ENCODE results near the gene DLK2. TPM values are rescaled to one million over a fixed set of nuclear protein-coding genes. Genes with fewer than 3 reads are reported as not detected.

DLK2 gene
- total and polyA plus RNA-seq, 2 experiments from 2014 or later = 0.21 to 0.47 TPM

DNA sequence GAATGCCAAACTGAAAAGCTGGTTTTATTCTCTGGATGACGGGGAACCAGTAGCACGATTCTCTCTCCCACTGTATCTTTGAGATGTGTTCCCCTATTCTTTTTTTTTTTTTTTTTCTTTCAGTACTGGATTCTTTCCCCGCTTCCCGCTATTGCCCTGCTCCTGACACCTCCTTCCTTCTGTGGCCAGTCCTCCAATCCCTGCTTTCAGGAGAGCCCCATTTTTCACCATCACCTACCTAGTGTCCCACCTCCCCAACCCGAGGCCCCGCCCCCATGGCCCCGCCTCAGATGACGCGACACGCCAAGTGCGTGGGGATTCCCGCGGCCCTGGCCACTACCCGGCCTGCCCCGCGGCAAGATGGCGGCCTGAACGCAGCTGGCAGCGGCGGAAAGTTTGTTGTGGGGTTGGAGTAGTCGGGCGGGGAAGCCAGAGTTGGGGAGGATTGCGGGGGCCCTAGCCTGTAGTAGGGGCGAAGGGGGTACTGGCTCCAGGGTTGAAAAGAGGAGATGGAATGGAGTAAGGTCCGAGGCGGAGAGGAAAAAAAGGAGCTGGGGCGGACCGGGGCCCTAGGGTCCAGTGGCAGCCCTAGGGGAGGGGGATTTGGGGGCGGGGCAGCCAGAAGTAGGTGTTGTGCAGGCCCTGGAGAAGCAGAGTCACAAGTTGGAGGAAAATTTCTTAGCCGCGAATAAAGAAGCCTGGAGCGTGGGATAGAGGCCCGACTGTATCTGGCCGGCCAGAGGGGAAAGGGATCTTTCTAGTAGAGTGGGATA, 22.1 kb upstream of the DLK2 start, which contains the start of gene TJAP1:
Gene TJAP1 (plus strand): TSS at position 336 of the 773 bp plus-strand sequence. CDS start 21,432 bp downstream, outside the sequence.
- no peaks in the 10 kb centered on the region for H3K36me3 ChIP-seq (ENCODE audit: insufficient read depth)
- ATAC-seq = peak; percentile 96
- H2AFZ ChIP-seq = peak within 1 kb of the TSS; percentile 85; the same call in 1 of the 2 replicates
- no peaks in the 10 kb centered on the region for H3K27me3 ChIP-seq (ENCODE audit: insufficient read depth)
- no peaks in the 10 kb centered on the region for H3F3A ChIP-seq (replicated peaks; ENCODE audit: low read depth)
- peaks cover 7% of the 10 kb centered on the region for H3K27me3 Mint-ChIP-seq (ENCODE audit: insufficient read depth, low read depth, poor library complexity)
- H4K20me1 ChIP-seq (replicated peaks; ENCODE audit: insufficient read depth) = no peaks in the 10 kb centered on the region; the same call in 1 of the 2 replicates
- DNase-seq (ENCODE audit: low spot score) = peak; percentile 97
- no peaks in the 10 kb centered on the region; the same call in 2 of the 3 replicates for H3K36me3 Mint-ChIP-seq (ENCODE audit: low read depth)
- peaks cover 47% of the 10 kb centered on the region for H3K79me2 ChIP-seq (replicated peaks; ENCODE audit: insufficient read depth)
- TF ChIP-seq ZNF331 (CRISPR knock-in tag; IDR thresholded peaks at IDR 0.05; ENCODE audit: low read depth) = no peak
- no peak for TF ChIP-seq JUNB (IDR thresholded peaks at IDR 0.05; ENCODE audit: unreplicated experiment)
- TF ChIP-seq ZNF114 (CRISPR knock-in tag; IDR thresholded peaks at IDR 0.05) = no peak
- TF ChIP-seq ZNF462 (CRISPR knock-in tag; IDR thresholded peaks at IDR 0.05) = no peak
- TF ChIP-seq EZH2phosphoT487 (IDR thresholded peaks at IDR 0.05; ENCODE audit: unreplicated experiment) = no peak
- TF ChIP-seq, protein P1, sequence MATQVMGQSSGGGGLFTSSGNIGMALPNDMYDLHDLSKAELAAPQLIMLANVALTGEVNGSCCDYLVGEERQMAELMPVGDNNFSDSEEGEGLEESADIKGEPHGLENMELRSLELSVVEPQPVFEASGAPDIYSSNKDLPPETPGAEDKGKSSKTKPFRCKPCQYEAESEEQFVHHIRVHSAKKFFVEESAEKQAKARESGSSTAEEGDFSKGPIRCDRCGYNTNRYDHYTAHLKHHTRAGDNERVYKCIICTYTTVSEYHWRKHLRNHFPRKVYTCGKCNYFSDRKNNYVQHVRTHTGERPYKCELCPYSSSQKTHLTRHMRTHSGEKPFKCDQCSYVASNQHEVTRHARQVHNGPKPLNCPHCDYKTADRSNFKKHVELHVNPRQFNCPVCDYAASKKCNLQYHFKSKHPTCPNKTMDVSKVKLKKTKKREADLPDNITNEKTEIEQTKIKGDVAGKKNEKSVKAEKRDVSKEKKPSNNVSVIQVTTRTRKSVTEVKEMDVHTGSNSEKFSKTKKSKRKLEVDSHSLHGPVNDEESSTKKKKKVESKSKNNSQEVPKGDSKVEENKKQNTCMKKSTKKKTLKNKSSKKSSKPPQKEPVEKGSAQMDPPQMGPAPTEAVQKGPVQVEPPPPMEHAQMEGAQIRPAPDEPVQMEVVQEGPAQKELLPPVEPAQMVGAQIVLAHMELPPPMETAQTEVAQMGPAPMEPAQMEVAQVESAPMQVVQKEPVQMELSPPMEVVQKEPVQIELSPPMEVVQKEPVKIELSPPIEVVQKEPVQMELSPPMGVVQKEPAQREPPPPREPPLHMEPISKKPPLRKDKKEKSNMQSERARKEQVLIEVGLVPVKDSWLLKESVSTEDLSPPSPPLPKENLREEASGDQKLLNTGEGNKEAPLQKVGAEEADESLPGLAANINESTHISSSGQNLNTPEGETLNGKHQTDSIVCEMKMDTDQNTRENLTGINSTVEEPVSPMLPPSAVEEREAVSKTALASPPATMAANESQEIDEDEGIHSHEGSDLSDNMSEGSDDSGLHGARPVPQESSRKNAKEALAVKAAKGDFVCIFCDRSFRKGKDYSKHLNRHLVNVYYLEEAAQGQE (IDR thresholded peaks at IDR 0.05; ENCODE audit: unreplicated experiment) = no peak
- TF ChIP-seq, protein P2, sequence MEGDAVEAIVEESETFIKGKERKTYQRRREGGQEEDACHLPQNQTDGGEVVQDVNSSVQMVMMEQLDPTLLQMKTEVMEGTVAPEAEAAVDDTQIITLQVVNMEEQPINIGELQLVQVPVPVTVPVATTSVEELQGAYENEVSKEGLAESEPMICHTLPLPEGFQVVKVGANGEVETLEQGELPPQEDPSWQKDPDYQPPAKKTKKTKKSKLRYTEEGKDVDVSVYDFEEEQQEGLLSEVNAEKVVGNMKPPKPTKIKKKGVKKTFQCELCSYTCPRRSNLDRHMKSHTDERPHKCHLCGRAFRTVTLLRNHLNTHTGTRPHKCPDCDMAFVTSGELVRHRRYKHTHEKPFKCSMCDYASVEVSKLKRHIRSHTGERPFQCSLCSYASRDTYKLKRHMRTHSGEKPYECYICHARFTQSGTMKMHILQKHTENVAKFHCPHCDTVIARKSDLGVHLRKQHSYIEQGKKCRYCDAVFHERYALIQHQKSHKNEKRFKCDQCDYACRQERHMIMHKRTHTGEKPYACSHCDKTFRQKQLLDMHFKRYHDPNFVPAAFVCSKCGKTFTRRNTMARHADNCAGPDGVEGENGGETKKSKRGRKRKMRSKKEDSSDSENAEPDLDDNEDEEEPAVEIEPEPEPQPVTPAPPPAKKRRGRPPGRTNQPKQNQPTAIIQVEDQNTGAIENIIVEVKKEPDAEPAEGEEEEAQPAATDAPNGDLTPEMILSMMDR (conservative IDR thresholded peaks at IDR 0.05; ENCODE audit: low read depth in 2 of 2) = no peak
- no peak for TF ChIP-seq STAT1 (IDR thresholded peaks at IDR 0.05; ENCODE audit: unreplicated experiment)
- TF ChIP-seq ETS1 (IDR thresholded peaks at IDR 0.05) = 0 out of 2 replicates have a peak, but pooled peaks have one; percentile 40
- TF ChIP-seq CREB1 (CRISPR knock-in tag; IDR thresholded peaks at IDR 0.05; ENCODE audit: low read depth) = peak; percentile 86
- peak; percentile 97 for TF ChIP-seq POLR2AphosphoS5 (IDR thresholded peaks at IDR 0.05; ENCODE audit: low read depth)
- TF ChIP-seq NANOG (IDR thresholded peaks at IDR 0.05; ENCODE audit: borderline replicate concordance) = no peak
- TF ChIP-seq EZH2 (IDR thresholded peaks at IDR 0.05; ENCODE audit: low read depth, unreplicated experiment) = no peak
- H3K9me2 ChIP-seq (ENCODE audit: insufficient read depth) = no peaks in the 10 kb centered on the region
- H3K4me3 Mint-ChIP-seq = peak within 1 kb of the TSS; percentile 88
- no peaks in the 10 kb centered on the region for H3K9me3 Mint-ChIP-seq
- peak within 1 kb of the TSS; percentile 97 for H3K4me2 ChIP-seq
- H3K4me1 Mint-ChIP-seq = peaks cover 42% of the 10 kb centered on the region
- H3K27ac Mint-ChIP-seq = peak within 1 kb of the TSS; percentile 48
- H3K4me3 ChIP-seq = peak within 1 kb of the TSS; percentile 81
- H3K4me1 ChIP-seq (ENCODE audit: insufficient read depth) = peaks cover 42% of the 10 kb centered on the region
- H3K27ac ChIP-seq (ENCODE audit: low read depth) = peak within 1 kb of the TSS; percentile 70

All from GM23338 (cell line).